ENCODE measurements around the gene ABLIM2. TPM values are rescaled to one million over a fixed set of nuclear protein-coding genes. Genes with fewer than 3 reads are reported as not detected.

The ABLIM2 gene
- total and polyA plus RNA-seq, 10 of the 15 experiments (the other 5 are each of a cell fraction or from before 2014, with no cell fraction given), result 0.03 to 0.15 (median 0.05) TPM; not detected in 7

GRCh38 chr4:8205749-8206611 is 47.4 kb upstream of the ABLIM2 start (continued):
- TF ChIP-seq USF1 (IDR thresholded peaks at IDR 0.05; ENCODE audit: borderline replicate concordance, extremely low read length, insufficient read depth, low read depth, low read length) (no peak), NKRF (conservative IDR thresholded peaks at IDR 0.05) (no peak)

DNA sequence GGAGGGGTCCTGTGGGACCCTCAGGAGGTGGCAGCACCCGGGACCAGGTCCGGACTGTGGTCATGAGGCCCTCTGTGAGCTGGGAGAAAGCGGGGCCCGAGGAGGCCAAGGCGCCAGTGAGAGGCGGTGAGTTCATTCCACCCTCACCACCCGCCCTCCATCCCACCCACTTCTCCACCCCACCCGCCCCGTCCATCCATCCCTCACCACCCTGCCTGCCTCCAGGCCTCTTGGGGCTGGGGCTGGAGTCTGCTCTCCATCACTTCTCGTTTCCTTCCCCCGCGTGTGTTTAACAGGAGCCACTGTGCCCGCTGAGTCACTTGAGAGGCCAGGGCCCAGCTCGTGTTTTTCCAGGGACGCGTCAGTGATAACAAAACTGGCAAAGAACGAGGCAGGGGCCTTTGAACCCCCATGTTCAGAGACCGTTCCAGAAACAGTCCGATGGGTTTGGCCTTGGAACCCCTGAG is 46.7 kb upstream of the ABLIM2 start:
- peaks cover 48% of the 10 kb centered on the region for H3K79me2 ChIP-seq (ENCODE audit: control insufficient read depth, insufficient read depth, low read length)
- SMC1A ChIA-PET (ENCODE audit: uncharacterized antibody, unreplicated experiment), result no interaction called here
- CTCF ChIA-PET, result interaction anchor here (1.6 kb wide), 1 partner anchor 28 kb away, joined by 6 read pairs; no protein-coding TSS in a partner anchor
- TF ChIP-seq HDGF (IDR thresholded peaks at IDR 0.05) (no peak), HDAC6 (IDR thresholded peaks at IDR 0.05; ENCODE audit: unreplicated experiment) (no peak), NFIC (IDR thresholded peaks at IDR 0.05; ENCODE audit: low read depth, low read length) (no peak), ZNF622 (IDR thresholded peaks at IDR 0.05) (no peak), IKZF1 (conservative IDR thresholded peaks at IDR 0.05) (no peak), NBN (IDR thresholded peaks at IDR 0.05) (no peak), SMC3 (IDR thresholded peaks at IDR 0.05; ENCODE audit: borderline replicate concordance, low read length) (no peak), HDAC2 (IDR thresholded peaks at IDR 0.05) (no peak), BCL3 (IDR thresholded peaks at IDR 0.05; ENCODE audit: borderline replicate concordance, insufficient read depth, low read depth, low read length, poor library complexity, severe bottlenecking) (no peak), PAX5 (IDR thresholded peaks at IDR 0.05; ENCODE audit: borderline replicate concordance, low read depth, low read length) (no peak)
- TF ChIP-seq, protein P1, sequence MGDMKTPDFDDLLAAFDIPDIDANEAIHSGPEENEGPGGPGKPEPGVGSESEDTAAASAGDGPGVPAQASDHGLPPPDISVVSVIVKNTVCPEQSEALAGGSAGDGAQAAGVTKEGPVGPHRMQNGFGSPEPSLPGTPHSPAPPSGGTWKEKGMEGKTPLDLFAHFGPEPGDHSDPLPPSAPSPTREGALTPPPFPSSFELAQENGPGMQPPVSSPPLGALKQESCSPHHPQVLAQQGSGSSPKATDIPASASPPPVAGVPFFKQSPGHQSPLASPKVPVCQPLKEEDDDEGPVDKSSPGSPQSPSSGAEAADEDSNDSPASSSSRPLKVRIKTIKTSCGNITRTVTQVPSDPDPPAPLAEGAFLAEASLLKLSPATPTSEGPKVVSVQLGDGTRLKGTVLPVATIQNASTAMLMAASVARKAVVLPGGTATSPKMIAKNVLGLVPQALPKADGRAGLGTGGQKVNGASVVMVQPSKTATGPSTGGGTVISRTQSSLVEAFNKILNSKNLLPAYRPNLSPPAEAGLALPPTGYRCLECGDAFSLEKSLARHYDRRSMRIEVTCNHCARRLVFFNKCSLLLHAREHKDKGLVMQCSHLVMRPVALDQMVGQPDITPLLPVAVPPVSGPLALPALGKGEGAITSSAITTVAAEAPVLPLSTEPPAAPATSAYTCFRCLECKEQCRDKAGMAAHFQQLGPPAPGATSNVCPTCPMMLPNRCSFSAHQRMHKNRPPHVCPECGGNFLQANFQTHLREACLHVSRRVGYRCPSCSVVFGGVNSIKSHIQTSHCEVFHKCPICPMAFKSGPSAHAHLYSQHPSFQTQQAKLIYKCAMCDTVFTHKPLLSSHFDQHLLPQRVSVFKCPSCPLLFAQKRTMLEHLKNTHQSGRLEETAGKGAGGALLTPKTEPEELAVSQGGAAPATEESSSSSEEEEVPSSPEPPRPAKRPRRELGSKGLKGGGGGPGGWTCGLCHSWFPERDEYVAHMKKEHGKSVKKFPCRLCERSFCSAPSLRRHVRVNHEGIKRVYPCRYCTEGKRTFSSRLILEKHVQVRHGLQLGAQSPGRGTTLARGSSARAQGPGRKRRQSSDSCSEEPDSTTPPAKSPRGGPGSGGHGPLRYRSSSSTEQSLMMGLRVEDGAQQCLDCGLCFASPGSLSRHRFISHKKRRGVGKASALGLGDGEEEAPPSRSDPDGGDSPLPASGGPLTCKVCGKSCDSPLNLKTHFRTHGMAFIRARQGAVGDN (IDR thresholded peaks at IDR 0.05), result no peak
- H3K4me1 ChIP-seq (ENCODE audit: control insufficient read depth, insufficient read depth, low read length), result peaks cover 48% of the 10 kb centered on the region
- peak overlapping the region; percentile 62 for H3K4me2 ChIP-seq (ENCODE audit: control insufficient read depth, insufficient read depth)
- FAIRE-seq, result no peak
- no peaks in the 10 kb centered on the region for H3K27me3 ChIP-seq (replicated peaks in 1 of 2; ENCODE audit: control insufficient read depth in 2 of 2, insufficient read depth in 2 of 2, low read length in 1 of 2)
- no peak overlapping the region; the same call in 1 of the 2 replicates for H3K9ac ChIP-seq (ENCODE audit: control insufficient read depth, insufficient read depth, low read length)
- peak overlapping the region; percentile 36; the same call in 1 of the 2 replicates for H3K4me3 ChIP-seq
- peak overlapping the region; percentile 46; the same call in 1 of the 2 replicates for H3K27ac ChIP-seq (ENCODE audit: control insufficient read depth, insufficient read depth)
- H4K20me1 ChIP-seq (ENCODE audit: control insufficient read depth, insufficient read depth), result no peaks in the 10 kb centered on the region
- no peak overlapping the region for H2AFZ ChIP-seq (ENCODE audit: control insufficient read depth, low read depth, low read length)
- H3K36me3 ChIP-seq (ENCODE audit: control insufficient read depth in 2 of 2, insufficient read depth in 2 of 2, low read length in 1 of 2), result peaks cover 7 to 8% of the 10 kb centered on the region in 2 experiments; a peak in 3 of 4 replicates
- POLR2A ChIA-PET, result no interaction called here
- no peak for DNase-seq (ENCODE audit: low read depth, low spot score)
- ATAC-seq, result no peak
- RAD21 ChIA-PET (ENCODE audit: unreplicated experiment), result no interaction called here
- no peaks in the 10 kb centered on the region for H3K9me3 ChIP-seq (replicated peaks; ENCODE audit: control insufficient read depth, insufficient read depth, low read length)
- 86% methylated on average over 12 of the region's 19 CpGs for WGBS (ENCODE audit: insufficient coverage, insufficient replicate concordance, low lambda C conversion rate, missing lambda C conversion rate)
- no TSS peak for BruUV-seq (replicated peaks)
- intact Hi-C loops (cut with micrococcal nuclease; ENCODE audit: unreplicated experiment) (no loop called here), in situ Hi-C loops (cut with MboI) (no loop called here)
